ENCODE results near the gene PCBP1. TPM values are rescaled to one million over a fixed set of nuclear protein-coding genes. Genes with fewer than 3 reads are reported as not detected.

The PCBP1 gene
- total and polyA plus RNA-seq, 9 of the 15 experiments (the other 6 are each of a cell fraction or from before 2014, with no cell fraction given) = 19.2 to 407 (median 78.1) TPM

GRCh38 chr2:70085711-70086277 is 1.5 kb upstream of the PCBP1 start (continued):
- 0 out of 2 replicates have a peak, but pooled peaks have one; percentile 23 for TF ChIP-seq HMGXB4 (CRISPR knock-in tag; IDR thresholded peaks at IDR 0.05)
- no peak for TF ChIP-seq IRF2 (CRISPR knock-in tag; IDR thresholded peaks at IDR 0.05)
- TF ChIP-seq KAT7 (CRISPR knock-in tag; IDR thresholded peaks at IDR 0.05; ENCODE audit: borderline replicate concordance) = no peak
- no peak for TF ChIP-seq ETS2 (tag; IDR thresholded peaks at IDR 0.05; ENCODE audit: borderline replicate concordance, poor library complexity, severe bottlenecking)
- TF ChIP-seq NCOA2 (IDR thresholded peaks at IDR 0.05; ENCODE audit: partially characterized antibody in 2 of 2) = no peak
- peak; percentile 22; the same call in 1 of the 2 replicates for TF ChIP-seq ETV1 (tag; conservative IDR thresholded peaks at IDR 0.05; ENCODE audit: low read depth)
- no peak for TF ChIP-seq CHCHD3 (CRISPR knock-in tag; IDR thresholded peaks at IDR 0.05)
- TF ChIP-seq SRSF1 (IDR thresholded peaks at IDR 0.05; ENCODE audit: low read depth, low read length) = no peak
- no peak for TF ChIP-seq NELFE (IDR thresholded peaks at IDR 0.05; ENCODE audit: insufficient read depth, insufficient read length)
- TF ChIP-seq, protein P1, sequence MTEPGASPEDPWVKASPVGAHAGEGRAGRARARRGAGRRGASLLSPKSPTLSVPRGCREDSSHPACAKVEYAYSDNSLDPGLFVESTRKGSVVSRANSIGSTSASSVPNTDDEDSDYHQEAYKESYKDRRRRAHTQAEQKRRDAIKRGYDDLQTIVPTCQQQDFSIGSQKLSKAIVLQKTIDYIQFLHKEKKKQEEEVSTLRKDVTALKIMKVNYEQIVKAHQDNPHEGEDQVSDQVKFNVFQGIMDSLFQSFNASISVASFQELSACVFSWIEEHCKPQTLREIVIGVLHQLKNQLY (CRISPR knock-in tag; conservative IDR thresholded peaks at IDR 0.05) = no peak
- no peak for TF ChIP-seq YY1 (IDR thresholded peaks at IDR 0.05; ENCODE audit: borderline replicate concordance in 1 of 3, control insufficient read depth in 1 of 3, extremely low read depth in 1 of 3, insufficient read depth in 3 of 3, insufficient read length in 1 of 3, insufficient replicate concordance in 2 of 3, low read depth in 1 of 3, low read length in 2 of 3)
- no peak; the same call in 1 of the 2 replicates for TF ChIP-seq MEF2A (IDR thresholded peaks at IDR 0.05; ENCODE audit: control insufficient read depth, low read depth, low read length)
- no peak for TF ChIP-seq RFX5 (IDR thresholded peaks at IDR 0.05; ENCODE audit: low read depth, low read length)
- no peak for TF ChIP-seq HSF4 (CRISPR knock-in tag; IDR thresholded peaks at IDR 0.05; ENCODE audit: borderline replicate concordance)
- no peak for TF ChIP-seq CHD2 (IDR thresholded peaks at IDR 0.05; ENCODE audit: low read depth, low read length)
- TF ChIP-seq MTF1 (CRISPR knock-in tag; IDR thresholded peaks at IDR 0.05; ENCODE audit: borderline replicate concordance) = no peak
- TF ChIP-seq POLR3G (IDR thresholded peaks at IDR 0.05; ENCODE audit: extremely low read depth, insufficient read length, insufficient replicate concordance) = no peak
- TF ChIP-seq ZNF146 (CRISPR knock-in tag; IDR thresholded peaks at IDR 0.05; ENCODE audit: unreplicated experiment) = no peak
- TF ChIP-seq CEBPB (tag; IDR thresholded peaks at IDR 0.05) = no peak
- no peak for TF ChIP-seq ARID1B (IDR thresholded peaks at IDR 0.05)
- TF ChIP-seq, protein P2, sequence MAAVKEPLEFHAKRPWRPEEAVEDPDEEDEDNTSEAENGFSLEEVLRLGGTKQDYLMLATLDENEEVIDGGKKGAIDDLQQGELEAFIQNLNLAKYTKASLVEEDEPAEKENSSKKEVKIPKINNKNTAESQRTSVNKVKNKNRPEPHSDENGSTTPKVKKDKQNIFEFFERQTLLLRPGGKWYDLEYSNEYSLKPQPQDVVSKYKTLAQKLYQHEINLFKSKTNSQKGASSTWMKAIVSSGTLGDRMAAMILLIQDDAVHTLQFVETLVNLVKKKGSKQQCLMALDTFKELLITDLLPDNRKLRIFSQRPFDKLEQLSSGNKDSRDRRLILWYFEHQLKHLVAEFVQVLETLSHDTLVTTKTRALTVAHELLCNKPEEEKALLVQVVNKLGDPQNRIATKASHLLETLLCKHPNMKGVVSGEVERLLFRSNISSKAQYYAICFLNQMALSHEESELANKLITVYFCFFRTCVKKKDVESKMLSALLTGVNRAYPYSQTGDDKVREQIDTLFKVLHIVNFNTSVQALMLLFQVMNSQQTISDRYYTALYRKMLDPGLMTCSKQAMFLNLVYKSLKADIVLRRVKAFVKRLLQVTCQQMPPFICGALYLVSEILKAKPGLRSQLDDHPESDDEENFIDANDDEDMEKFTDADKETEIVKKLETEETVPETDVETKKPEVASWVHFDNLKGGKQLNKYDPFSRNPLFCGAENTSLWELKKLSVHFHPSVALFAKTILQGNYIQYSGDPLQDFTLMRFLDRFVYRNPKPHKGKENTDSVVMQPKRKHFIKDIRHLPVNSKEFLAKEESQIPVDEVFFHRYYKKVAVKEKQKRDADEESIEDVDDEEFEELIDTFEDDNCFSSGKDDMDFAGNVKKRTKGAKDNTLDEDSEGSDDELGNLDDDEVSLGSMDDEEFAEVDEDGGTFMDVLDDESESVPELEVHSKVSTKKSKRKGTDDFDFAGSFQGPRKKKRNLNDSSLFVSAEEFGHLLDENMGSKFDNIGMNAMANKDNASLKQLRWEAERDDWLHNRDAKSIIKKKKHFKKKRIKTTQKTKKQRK (IDR thresholded peaks at IDR 0.05; ENCODE audit: borderline replicate concordance, low read depth, low read length) = no peak
- TF ChIP-seq CREBBP (IDR thresholded peaks at IDR 0.05; ENCODE audit: low read depth, low read length) = no peak

Data from K562 (cell line).